CD14-positive monocyte (primary cell): ENCODE data around the gene CTNND2. TPM values are rescaled to one million over a fixed set of nuclear protein-coding genes. Genes with fewer than 3 reads are reported as not detected.

Experiments
- DNase-seq, 3 donors: peaks; one replicate each; pipeline ENCODE4 v3.0.0-alpha.2; 2011 to 2022
- H2AFZ ChIP-seq: 2 replicates; pipeline ENCODE4 v1.6.0; 2012; ENCODE audit warnings: mild to moderate bottlenecking, low read depth, low read length, inconsistent platforms; ENCODE audit not compliant: insufficient read depth, poor library complexity, severe bottlenecking
- H3K27ac ChIP-seq, 2 donors: 1 replicate in 1 of 2; 2 replicates in 1 of 2; pipeline ENCODE4 v1.5.1; 2012 to 2013; ENCODE audit warnings: low read length in 2 of 2, control low read depth in 1 of 2, inconsistent platforms in 1 of 2, low read depth in 1 of 2, mild to moderate bottlenecking in 1 of 2
- H3K27me3 ChIP-seq, 2 donors: one replicate each; pipeline versions ENCODE4 v1.6.0 to v1.6.1; 2011 to 2013; ENCODE audit warnings: low read length in 2 of 2; ENCODE audit not compliant: control insufficient read depth in 2 of 2, insufficient read depth in 2 of 2
- H3K36me3 ChIP-seq, 2 donors: replicated peaks in 1 of 2; 1 replicate in 1 of 2; 2 replicates in 1 of 2; pipeline versions ENCODE4 v1.5.1 to v1.6.1; 2012 to 2013; ENCODE audit warnings: low read length in 2 of 2, control low read depth in 1 of 2, inconsistent platforms in 1 of 2, mild to moderate bottlenecking in 1 of 2; ENCODE audit not compliant: insufficient read depth in 2 of 2, control insufficient read depth in 1 of 2
- H3K4me1 ChIP-seq, 2 donors: 1 replicate in 1 of 2; 2 replicates in 1 of 2; pipeline versions ENCODE4 v1.5.1 to v1.6.1; 2012 to 2013; ENCODE audit warnings: low read length in 2 of 2, control low read depth in 1 of 2, inconsistent platforms in 1 of 2, mild to moderate bottlenecking in 1 of 2, moderate library complexity in 1 of 2; ENCODE audit not compliant: insufficient read depth in 2 of 2, control insufficient read depth in 1 of 2
- H3K4me2 ChIP-seq: replicated peaks from 2 replicates; pipeline ENCODE3; 2012; ENCODE audit warnings: low read length, moderate library complexity, mild to moderate bottlenecking; ENCODE audit not compliant: poor library complexity, severe bottlenecking; ENCODE audit errors: extremely low read depth
- H3K4me3 ChIP-seq, 3 experiments: fragments of 200-600 bp in 1 of 3; sonication (generic) in 1 of 3; replicated peaks in 1 of 3; 1 replicate in 2 of 3; 2 replicates in 1 of 3; pipeline ENCODE4 v1.5.1; 2011 to 2013; ENCODE audit warnings: low read length in 3 of 3, mild to moderate bottlenecking in 3 of 3, control low read depth in 2 of 3, low read depth in 2 of 3, inconsistent platforms in 1 of 3, moderate library complexity in 1 of 3
- H3K79me2 ChIP-seq: 2 replicates; pipeline ENCODE4 v1.6.0; 2012; ENCODE audit warnings: mild to moderate bottlenecking, control low read depth, inconsistent platforms, low read length, moderate library complexity; ENCODE audit not compliant: insufficient read depth
- H3K9ac ChIP-seq: 2 replicates; pipeline ENCODE4 v1.6.0; 2017; ENCODE audit warnings: low read length, mild to moderate bottlenecking; ENCODE audit not compliant: insufficient read depth, poor library complexity, severe bottlenecking
- H3K9me3 ChIP-seq, 2 donors: replicated peaks in 1 of 2; 1 replicate in 1 of 2; 2 replicates in 1 of 2; pipeline versions ENCODE4 v1.5.1 to v1.6.1; 2012 to 2013; ENCODE audit warnings: low read length in 2 of 2, control low read depth in 1 of 2; ENCODE audit not compliant: control insufficient read depth in 1 of 2, insufficient read depth in 1 of 2
- H4K20me1 ChIP-seq: 2 replicates; pipeline ENCODE4 v1.6.0; 2012; ENCODE audit warnings: mild to moderate bottlenecking, low read length, control low read depth, moderate library complexity; ENCODE audit not compliant: insufficient read depth
- H3K27ac Mint-ChIP-seq, 7 donors: one replicate each; pipeline ENCODE4 v1.8.0; 2020; ENCODE audit warnings: mild to moderate bottlenecking in 7 of 7, mixed read lengths in 7 of 7, moderate library complexity in 6 of 7, inconsistent platforms in 2 of 7
- H3K27me3 Mint-ChIP-seq, 3 donors: one replicate each; pipeline ENCODE4 v1.8.0; 2021 to 2022; ENCODE audit warnings: low read depth in 3 of 3, mild to moderate bottlenecking in 3 of 3, mixed read lengths in 3 of 3, moderate library complexity in 3 of 3, inconsistent platforms in 1 of 3
- H3K36me3 Mint-ChIP-seq, 2 donors: one replicate each; pipeline ENCODE4 v1.8.0; 2020; ENCODE audit warnings: mixed read lengths in 2 of 2, inconsistent platforms in 1 of 2, mild to moderate bottlenecking in 1 of 2
- H3K4me1 Mint-ChIP-seq: one replicate; pipeline ENCODE4 v1.8.0; 2020; ENCODE audit warnings: mild to moderate bottlenecking, mixed read lengths
- H3K4me3 Mint-ChIP-seq, 2 donors: one replicate each; pipeline ENCODE4 v1.8.0; 2020; ENCODE audit warnings: mild to moderate bottlenecking in 2 of 2, mixed read lengths in 2 of 2, moderate library complexity in 1 of 2
- H3K9me3 Mint-ChIP-seq, 7 donors: one replicate each; pipeline ENCODE4 v1.8.0; 2020 to 2022; ENCODE audit warnings: mixed read lengths in 7 of 7, mild to moderate bottlenecking in 6 of 7, moderate library complexity in 6 of 7, inconsistent platforms in 2 of 7
- CTCF ChIP-seq: fragments of 200-600 bp; IDR thresholded peaks from one replicate; pipeline ENCODE4 v1.8.0; 2022; ENCODE audit warnings: antibody characterized with exemption, mild to moderate bottlenecking
- WGBS: methylation state at CpG from one replicate; pipeline ENCODE4 v1.1.5; 2013; ENCODE audit warnings: missing lambda C conversion rate; ENCODE audit not compliant: insufficient coverage; 5-methylcytosine and 5-hydroxymethylcytosine counted together
- intact Hi-C, 2 donors: fragments of 100-400 bp; cut with micrococcal nuclease; formaldehyde crosslinking; loops; one replicate each; pipeline versions ENCODE4 v1.15.0 to v1.15.1; 2023
- polyA plus RNA-seq, 3 donors: library from polyadenylated mRNA; depleted of rRNA in 1 of 3; unstranded in 2 of 3; stranded (reverse) in 1 of 3; fragments of 300-500 nt in 2 of 3; fragments of >200 nt in 1 of 3; fragmentation: Illumina TruSeq in 2 of 3; gene quantifications; 1 replicate in 2 of 3; 2 replicates in 1 of 3; pipeline ENCODE4 v1.2.3, GENCODE V29; 2012 to 2021

CTNND2 gene
- polyA plus RNA-seq, 3 donors = not detected

GRCh38 chr5:11898787-11899186 lies 5.5 kb downstream of the CTNND2 start:
- intact Hi-C loops = no loop called here
- Histone ChIP-seq H3K9ac (no peak overlapping the region), H3K79me2 (no peaks in the 10 kb centered on the region), H3K4me1 (no peaks in the 10 kb centered on the region), H3K9me3 (peaks cover 0 to 9% of the 10 kb centered on the region in 2 donors), H2AFZ (no peak overlapping the region), H3K27me3 (peaks cover 18 to 29% of the 10 kb centered on the region in 2 donors), H3K4me3 (no peak overlapping the region), H3K27ac (no peak overlapping the region), H3K36me3 (no peaks in the 10 kb centered on the region), H4K20me1 (no peaks in the 10 kb centered on the region), H3K4me2 (no peak overlapping the region)
- no peak for DNase-seq
- Mint-ChIP-seq H3K4me3 (no peak overlapping the region), H3K36me3 (no peaks in the 10 kb centered on the region), H3K4me1 (peaks cover 2% of the 10 kb centered on the region), H3K9me3 (peaks cover 0 to 11% (median 2%) of the 10 kb centered on the region in 7 donors), H3K27me3 (peaks cover 21 to 27% (median 22%) of the 10 kb centered on the region in 3 donors), H3K27ac (no peak overlapping the region)
- no peak for TF ChIP-seq CTCF
- 83% methylated on average over 2 of the region's 2 CpGs for WGBS

GRCh38 chr5:11897781-11898180 lies 6.5 kb downstream of the CTNND2 start:
- H3K9me3 Mint-ChIP-seq = peaks cover 0 to 4% (median 2%) of the 10 kb centered on the region in 7 donors
- H3K9me3 ChIP-seq = peaks cover 0 to 7% of the 10 kb centered on the region in 2 donors
- H3K27ac ChIP-seq = no peak overlapping the region
- DNase-seq = no peak
- no peaks in the 10 kb centered on the region for H3K79me2 ChIP-seq
- no peaks in the 10 kb centered on the region for H4K20me1 ChIP-seq
- H3K9ac ChIP-seq = no peak overlapping the region
- H3K4me1 Mint-ChIP-seq = no peaks in the 10 kb centered on the region
- no peak overlapping the region for H3K4me2 ChIP-seq
- H3K27ac Mint-ChIP-seq = no peak overlapping the region
- intact Hi-C loops = no loop called here
- H3K36me3 Mint-ChIP-seq = no peaks in the 10 kb centered on the region
- H3K27me3 ChIP-seq = peaks cover 14 to 22% of the 10 kb centered on the region in 2 donors
- H3K4me3 ChIP-seq = no peak overlapping the region
- peaks cover 11 to 17% (median 16%) of the 10 kb centered on the region in 3 donors for H3K27me3 Mint-ChIP-seq
- H2AFZ ChIP-seq = no peak overlapping the region
- no peaks in the 10 kb centered on the region for H3K4me1 ChIP-seq
- TF ChIP-seq CTCF = no peak
- H3K4me3 Mint-ChIP-seq = no peak overlapping the region
- no peaks in the 10 kb centered on the region for H3K36me3 ChIP-seq
